Measurements from ENCODE around the gene TAGLN3.

DNA sequence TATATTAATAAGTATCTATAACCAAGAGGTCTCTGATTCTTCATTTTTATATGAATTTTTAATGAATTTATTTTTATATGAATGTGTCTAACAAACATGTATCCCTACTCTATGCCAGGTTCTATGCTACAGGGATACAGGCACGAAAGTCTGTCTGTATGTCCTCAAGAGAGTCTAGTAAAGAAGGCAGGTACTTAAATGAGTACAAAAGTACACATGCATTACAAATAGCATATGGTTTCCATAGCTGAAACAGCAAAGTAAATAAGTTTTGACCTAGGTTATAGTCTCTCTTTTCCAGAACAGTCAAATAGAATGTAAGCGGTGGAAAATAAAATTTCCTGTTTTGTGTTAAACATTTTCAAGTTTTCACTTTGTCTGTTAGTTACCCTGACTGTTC lies 33.2 kb upstream of the TAGLN3 start:
- TF ChIP-seq CCAR2 (optimal IDR thresholded peaks at IDR 0.05; ENCODE audit: low read depth, low read length): no peak
- no peak for TF ChIP-seq ZSCAN25 (CRISPR knock-in tag; IDR thresholded peaks at IDR 0.05)
- no peak for TF ChIP-seq MIER2 (CRISPR knock-in tag; IDR thresholded peaks at IDR 0.05)
- TF ChIP-seq MEF2D (CRISPR knock-in tag; IDR thresholded peaks at IDR 0.05): no peak
- TF ChIP-seq ZFP37 (CRISPR knock-in tag; IDR thresholded peaks at IDR 0.05; ENCODE audit: borderline replicate concordance): no peak
- TF ChIP-seq, protein P1, sequence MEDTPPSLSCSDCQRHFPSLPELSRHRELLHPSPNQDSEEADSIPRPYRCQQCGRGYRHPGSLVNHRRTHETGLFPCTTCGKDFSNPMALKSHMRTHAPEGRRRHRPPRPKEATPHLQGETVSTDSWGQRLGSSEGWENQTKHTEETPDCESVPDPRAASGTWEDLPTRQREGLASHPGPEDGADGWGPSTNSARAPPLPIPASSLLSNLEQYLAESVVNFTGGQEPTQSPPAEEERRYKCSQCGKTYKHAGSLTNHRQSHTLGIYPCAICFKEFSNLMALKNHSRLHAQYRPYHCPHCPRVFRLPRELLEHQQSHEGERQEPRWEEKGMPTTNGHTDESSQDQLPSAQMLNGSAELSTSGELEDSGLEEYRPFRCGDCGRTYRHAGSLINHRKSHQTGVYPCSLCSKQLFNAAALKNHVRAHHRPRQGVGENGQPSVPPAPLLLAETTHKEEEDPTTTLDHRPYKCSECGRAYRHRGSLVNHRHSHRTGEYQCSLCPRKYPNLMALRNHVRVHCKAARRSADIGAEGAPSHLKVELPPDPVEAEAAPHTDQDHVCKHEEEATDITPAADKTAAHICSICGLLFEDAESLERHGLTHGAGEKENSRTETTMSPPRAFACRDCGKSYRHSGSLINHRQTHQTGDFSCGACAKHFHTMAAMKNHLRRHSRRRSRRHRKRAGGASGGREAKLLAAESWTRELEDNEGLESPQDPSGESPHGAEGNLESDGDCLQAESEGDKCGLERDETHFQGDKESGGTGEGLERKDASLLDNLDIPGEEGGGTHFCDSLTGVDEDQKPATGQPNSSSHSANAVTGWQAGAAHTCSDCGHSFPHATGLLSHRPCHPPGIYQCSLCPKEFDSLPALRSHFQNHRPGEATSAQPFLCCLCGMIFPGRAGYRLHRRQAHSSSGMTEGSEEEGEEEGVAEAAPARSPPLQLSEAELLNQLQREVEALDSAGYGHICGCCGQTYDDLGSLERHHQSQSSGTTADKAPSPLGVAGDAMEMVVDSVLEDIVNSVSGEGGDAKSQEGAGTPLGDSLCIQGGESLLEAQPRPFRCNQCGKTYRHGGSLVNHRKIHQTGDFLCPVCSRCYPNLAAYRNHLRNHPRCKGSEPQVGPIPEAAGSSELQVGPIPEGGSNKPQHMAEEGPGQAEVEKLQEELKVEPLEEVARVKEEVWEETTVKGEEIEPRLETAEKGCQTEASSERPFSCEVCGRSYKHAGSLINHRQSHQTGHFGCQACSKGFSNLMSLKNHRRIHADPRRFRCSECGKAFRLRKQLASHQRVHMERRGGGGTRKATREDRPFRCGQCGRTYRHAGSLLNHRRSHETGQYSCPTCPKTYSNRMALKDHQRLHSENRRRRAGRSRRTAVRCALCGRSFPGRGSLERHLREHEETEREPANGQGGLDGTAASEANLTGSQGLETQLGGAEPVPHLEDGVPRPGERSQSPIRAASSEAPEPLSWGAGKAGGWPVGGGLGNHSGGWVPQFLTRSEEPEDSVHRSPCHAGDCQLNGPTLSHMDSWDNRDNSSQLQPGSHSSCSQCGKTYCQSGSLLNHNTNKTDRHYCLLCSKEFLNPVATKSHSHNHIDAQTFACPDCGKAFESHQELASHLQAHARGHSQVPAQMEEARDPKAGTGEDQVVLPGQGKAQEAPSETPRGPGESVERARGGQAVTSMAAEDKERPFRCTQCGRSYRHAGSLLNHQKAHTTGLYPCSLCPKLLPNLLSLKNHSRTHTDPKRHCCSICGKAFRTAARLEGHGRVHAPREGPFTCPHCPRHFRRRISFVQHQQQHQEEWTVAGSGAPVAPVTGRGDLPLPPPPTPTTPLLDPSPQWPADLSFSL (CRISPR knock-in tag; IDR thresholded peaks at IDR 0.05): no peak
- TF ChIP-seq MTA1 (CRISPR knock-in tag; IDR thresholded peaks at IDR 0.05; ENCODE audit: borderline replicate concordance): no peak
- no peak for TF ChIP-seq TCF7L2 (IDR thresholded peaks at IDR 0.05; ENCODE audit: low read depth, low read length)
- TF ChIP-seq RBM22 (optimal IDR thresholded peaks at IDR 0.05; ENCODE audit: low read length): no peak
- TF ChIP-seq ELF1 (CRISPR knock-in tag; IDR thresholded peaks at IDR 0.05): no peak
- TF ChIP-seq, protein P2, sequence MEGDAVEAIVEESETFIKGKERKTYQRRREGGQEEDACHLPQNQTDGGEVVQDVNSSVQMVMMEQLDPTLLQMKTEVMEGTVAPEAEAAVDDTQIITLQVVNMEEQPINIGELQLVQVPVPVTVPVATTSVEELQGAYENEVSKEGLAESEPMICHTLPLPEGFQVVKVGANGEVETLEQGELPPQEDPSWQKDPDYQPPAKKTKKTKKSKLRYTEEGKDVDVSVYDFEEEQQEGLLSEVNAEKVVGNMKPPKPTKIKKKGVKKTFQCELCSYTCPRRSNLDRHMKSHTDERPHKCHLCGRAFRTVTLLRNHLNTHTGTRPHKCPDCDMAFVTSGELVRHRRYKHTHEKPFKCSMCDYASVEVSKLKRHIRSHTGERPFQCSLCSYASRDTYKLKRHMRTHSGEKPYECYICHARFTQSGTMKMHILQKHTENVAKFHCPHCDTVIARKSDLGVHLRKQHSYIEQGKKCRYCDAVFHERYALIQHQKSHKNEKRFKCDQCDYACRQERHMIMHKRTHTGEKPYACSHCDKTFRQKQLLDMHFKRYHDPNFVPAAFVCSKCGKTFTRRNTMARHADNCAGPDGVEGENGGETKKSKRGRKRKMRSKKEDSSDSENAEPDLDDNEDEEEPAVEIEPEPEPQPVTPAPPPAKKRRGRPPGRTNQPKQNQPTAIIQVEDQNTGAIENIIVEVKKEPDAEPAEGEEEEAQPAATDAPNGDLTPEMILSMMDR (CRISPR knock-in tag; IDR thresholded peaks at IDR 0.05): no peak
- no peak for TF ChIP-seq CREB1 (IDR thresholded peaks at IDR 0.05)
- TF ChIP-seq CREB1 (CRISPR knock-in tag; IDR thresholded peaks at IDR 0.05): no peak
- TF ChIP-seq NKX3-1 (CRISPR knock-in tag; IDR thresholded peaks at IDR 0.05): no peak
- no peak for TF ChIP-seq TBX2 (CRISPR knock-in tag; IDR thresholded peaks at IDR 0.05; ENCODE audit: borderline replicate concordance)
